HL-60 (cell line): ENCODE data around the gene HSPA1L.

ENCODE experiments used
- DNase-seq, 2 experiments: peaks; one replicate each; pipeline ENCODE4 v3.0.0-alpha.2; 2010 to 2020; ENCODE audit warnings: low read depth in 1 of 2, low spot score in 1 of 2
- H3K27ac ChIP-seq: fragments of 250-450 bp; sonication (Bioruptor Pico); replicated peaks from 2 replicates; pipeline ENCODE4 v1.5.1; 2020; ENCODE audit warnings: mild to moderate bottlenecking, moderate library complexity
- H3K27me3 ChIP-seq: fragments of 250-450 bp; sonication (Bioruptor Pico); 2 replicates; pipeline ENCODE4 v1.5.1; 2021; ENCODE audit warnings: mild to moderate bottlenecking, moderate library complexity; ENCODE audit not compliant: insufficient read depth, poor library complexity, severe bottlenecking
- H3K4me3 ChIP-seq: replicated peaks from 2 replicates; pipeline ENCODE4 v1.5.1; 2011; ENCODE audit warnings: mild to moderate bottlenecking, control low read depth, low read length; ENCODE audit not compliant: insufficient read depth
- CTCF ChIP-seq: IDR thresholded peaks from one replicate; pipeline ENCODE4 v1.5.1; 2011; ENCODE audit warnings: low read length, control low read depth, inconsistent platforms; ENCODE audit not compliant: insufficient read depth
- GABPA ChIP-seq: IDR thresholded peaks from 2 replicates; pipeline ENCODE4 v1.6.1; 2012; ENCODE audit warnings: low read depth
- POLR2AphosphoS5 ChIP-seq: IDR thresholded peaks from 2 replicates; pipeline ENCODE4 v1.6.1; 2012; ENCODE audit warnings: low read depth
- SPI1 ChIP-seq: IDR thresholded peaks from 2 replicates; pipeline ENCODE4 v1.6.1; 2012; ENCODE audit warnings: low read depth, mild to moderate bottlenecking, borderline replicate concordance
- TF ChIP-seq, protein P1 (sequence below): IDR thresholded peaks from 2 replicates; pipeline ENCODE4 v1.6.1; 2012; ENCODE audit warnings: low read depth; ENCODE audit not compliant: insufficient replicate concordance

HSPA1L gene

GRCh38 chr6:31861919-31862343 is 46.8 kb upstream of the HSPA1L start:
- TF ChIP-seq SPI1 (no peak), CTCF (no peak), GABPA (no peak), POLR2AphosphoS5 (no peak)
- TF ChIP-seq, protein P1, sequence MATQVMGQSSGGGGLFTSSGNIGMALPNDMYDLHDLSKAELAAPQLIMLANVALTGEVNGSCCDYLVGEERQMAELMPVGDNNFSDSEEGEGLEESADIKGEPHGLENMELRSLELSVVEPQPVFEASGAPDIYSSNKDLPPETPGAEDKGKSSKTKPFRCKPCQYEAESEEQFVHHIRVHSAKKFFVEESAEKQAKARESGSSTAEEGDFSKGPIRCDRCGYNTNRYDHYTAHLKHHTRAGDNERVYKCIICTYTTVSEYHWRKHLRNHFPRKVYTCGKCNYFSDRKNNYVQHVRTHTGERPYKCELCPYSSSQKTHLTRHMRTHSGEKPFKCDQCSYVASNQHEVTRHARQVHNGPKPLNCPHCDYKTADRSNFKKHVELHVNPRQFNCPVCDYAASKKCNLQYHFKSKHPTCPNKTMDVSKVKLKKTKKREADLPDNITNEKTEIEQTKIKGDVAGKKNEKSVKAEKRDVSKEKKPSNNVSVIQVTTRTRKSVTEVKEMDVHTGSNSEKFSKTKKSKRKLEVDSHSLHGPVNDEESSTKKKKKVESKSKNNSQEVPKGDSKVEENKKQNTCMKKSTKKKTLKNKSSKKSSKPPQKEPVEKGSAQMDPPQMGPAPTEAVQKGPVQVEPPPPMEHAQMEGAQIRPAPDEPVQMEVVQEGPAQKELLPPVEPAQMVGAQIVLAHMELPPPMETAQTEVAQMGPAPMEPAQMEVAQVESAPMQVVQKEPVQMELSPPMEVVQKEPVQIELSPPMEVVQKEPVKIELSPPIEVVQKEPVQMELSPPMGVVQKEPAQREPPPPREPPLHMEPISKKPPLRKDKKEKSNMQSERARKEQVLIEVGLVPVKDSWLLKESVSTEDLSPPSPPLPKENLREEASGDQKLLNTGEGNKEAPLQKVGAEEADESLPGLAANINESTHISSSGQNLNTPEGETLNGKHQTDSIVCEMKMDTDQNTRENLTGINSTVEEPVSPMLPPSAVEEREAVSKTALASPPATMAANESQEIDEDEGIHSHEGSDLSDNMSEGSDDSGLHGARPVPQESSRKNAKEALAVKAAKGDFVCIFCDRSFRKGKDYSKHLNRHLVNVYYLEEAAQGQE = no peak
- H3K27ac ChIP-seq = peak overlapping the region; percentile 66

DNA sequence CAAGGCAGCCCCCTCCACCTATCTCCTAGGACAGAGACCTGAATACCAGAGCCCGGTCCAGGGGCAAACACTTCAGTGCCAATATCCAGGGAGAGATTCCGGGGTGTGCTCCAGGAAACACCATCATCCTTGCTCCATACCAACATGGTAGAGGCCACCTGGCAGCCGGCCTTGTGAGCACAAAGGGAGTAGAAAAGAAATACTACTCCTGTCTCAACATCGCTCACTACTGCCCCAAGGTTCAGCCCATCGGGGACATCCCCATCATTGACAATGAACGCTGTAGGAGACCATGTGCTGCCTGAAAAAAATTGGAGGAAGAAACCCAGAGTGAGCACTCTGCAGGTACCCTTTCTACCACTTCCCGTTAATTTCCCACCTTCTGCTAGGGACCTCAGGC is 46.1 kb upstream of the HSPA1L start:
- H3K27ac ChIP-seq = no peak overlapping the region
- no peaks in the 10 kb centered on the region for H3K27me3 ChIP-seq
- DNase-seq = no peak
- TF ChIP-seq GABPA (no peak), SPI1 (no peak), CTCF (no peak), POLR2AphosphoS5 (no peak)
- no peak overlapping the region for H3K4me3 ChIP-seq

More at GRCh38 chr6:31861919-31862343, 46.8 kb upstream of the HSPA1L start:
- no peak for DNase-seq
- Histone ChIP-seq H3K4me3 (peak overlapping the region; percentile 95), H3K27me3 (no peaks in the 10 kb centered on the region)

- DNase-seq = no peak
- Histone ChIP-seq H3K27me3 (no peaks in the 10 kb centered on the region), H3K27ac (no peak overlapping the region), H3K4me3 (no peak overlapping the region)
- no peak for TF ChIP-seq GABPA
- TF ChIP-seq SPI1 = no peak
- no peak for TF ChIP-seq POLR2AphosphoS5
- no peak for TF ChIP-seq CTCF
These were observed 45.3 kb upstream of the HSPA1L start for GRCh38 chr6:31860349-31860748.

DNA sequence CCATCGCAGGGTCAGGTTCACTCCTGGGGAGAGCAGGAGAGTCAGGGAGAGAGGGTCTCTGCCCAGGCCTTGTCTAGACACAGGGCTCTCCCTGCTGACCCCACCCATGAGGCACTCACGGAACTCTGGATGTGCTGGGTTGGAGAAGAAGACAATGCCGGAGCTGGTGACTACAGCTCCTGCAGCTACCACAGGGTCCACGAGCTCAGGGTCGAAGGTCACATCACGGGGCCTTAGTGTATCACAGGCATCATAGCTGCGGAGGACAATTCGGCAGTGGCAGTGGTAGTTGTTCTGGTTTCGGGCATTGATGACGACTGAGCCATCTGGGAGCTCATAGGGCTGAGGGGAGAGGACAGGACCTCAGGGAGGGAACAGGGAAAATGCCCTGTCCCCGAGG is 44.8 kb upstream of the HSPA1L start:
- DNase-seq = no peak
- no peak overlapping the region for H3K27ac ChIP-seq
- no peak for TF ChIP-seq POLR2AphosphoS5
- TF ChIP-seq, protein P1 = no peak
- TF ChIP-seq GABPA = no peak
- no peak for TF ChIP-seq SPI1
- TF ChIP-seq CTCF = no peak
- H3K27me3 ChIP-seq = no peaks in the 10 kb centered on the region
- H3K4me3 ChIP-seq = no peak overlapping the region
